ENCODE measurements around the gene GVQW3. TPM values are rescaled to one million over a fixed set of nuclear protein-coding genes. Genes with fewer than 3 reads are reported as not detected.

Gene GVQW3
- total and polyA plus RNA-seq, 2 donors (not counting 1 experiment from before 2014, with no cell fraction given) = 3.5 to 8.2 TPM

DNA sequence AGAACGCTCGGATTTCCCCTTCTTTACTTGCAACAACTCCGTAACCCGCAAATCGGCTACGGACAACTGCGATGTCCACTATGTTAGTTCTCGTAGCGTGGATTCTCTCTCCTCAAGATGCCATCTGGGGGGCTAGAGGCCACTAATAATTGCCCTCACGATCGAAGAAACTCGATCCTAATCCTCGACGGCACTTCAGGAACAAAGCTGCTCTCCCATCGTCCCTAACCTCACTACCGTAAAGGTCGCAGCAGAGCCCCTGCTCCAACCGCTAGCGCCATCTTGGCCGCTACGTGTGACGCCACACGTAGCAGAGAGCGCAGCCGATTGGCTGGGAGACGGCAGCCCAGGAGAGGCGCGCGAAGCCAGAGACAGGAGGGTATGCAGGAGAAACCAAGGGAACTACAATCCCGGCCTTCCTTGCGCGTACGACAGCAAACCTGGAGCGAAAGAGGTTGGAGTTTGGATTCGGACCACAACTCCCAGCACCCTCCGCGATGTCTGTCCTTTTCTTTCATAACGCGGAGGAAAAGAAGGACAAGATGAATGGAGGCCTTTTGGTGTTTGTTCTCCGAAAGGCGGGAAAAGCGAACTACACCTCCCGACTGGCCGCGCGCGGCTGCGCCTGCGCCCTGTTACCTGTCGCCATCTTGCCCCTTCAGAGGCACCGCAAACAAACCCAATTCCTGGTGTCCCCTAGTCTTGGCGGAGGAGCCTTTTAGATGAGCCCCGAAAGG lies 63.4 kb downstream of the GVQW3 start, which contains the start of gene EMSY:
Gene EMSY, plus strand, starts transcription at position 635 of the 737 bp plus-strand sequence. CDS start 1,921 bp downstream, outside the sequence.
- DNase-seq (peak; percentile 96), ATAC-seq (ENCODE audit: low read depth) (peak; percentile 97)
- ChIA-PET POLR2A (no interaction called here), CTCF (no interaction called here)
- H3K9me3 Mint-ChIP-seq (ENCODE audit: insufficient read depth) = no peaks in the 10 kb centered on the region
- Histone ChIP-seq H3K9me3 (ENCODE audit: control extremely low read depth in 1 of 3, control insufficient read depth in 2 of 3, insufficient read depth in 1 of 3, low read length in 2 of 3) (no peaks in the 10 kb centered on the region), H3K4me2 (replicated peaks; ENCODE audit: low read depth, low read length, poor library complexity, severe bottlenecking) (peak within 1 kb of the TSS; percentile 95), H3K36me3 (replicated peaks in 1 of 2; ENCODE audit: control extremely low read depth in 1 of 2, control insufficient read depth in 1 of 2, extremely low read depth in 1 of 2, insufficient read depth in 2 of 2, low read length in 1 of 2) (peaks cover 0 to 8% of the 10 kb centered on the region in 2 experiments), H3K4me1 (ENCODE audit: control insufficient read depth in 2 of 2, insufficient read depth in 2 of 2, low read length in 2 of 2) (peaks cover 19 to 23% of the 10 kb centered on the region in 2 donors), H3K4me3 (ENCODE audit: control extremely low read depth in 1 of 5, extremely low read depth in 1 of 5, insufficient read depth in 1 of 5, low read depth in 2 of 5, low read length in 4 of 5) (peak within 1 kb of the TSS; percentile 87 to 99 (median 97)), H3K27me3 (replicated peaks in 1 of 4; ENCODE audit: control extremely low read depth in 1 of 4, control insufficient read depth in 3 of 4, insufficient read depth in 4 of 4, low read length in 3 of 4) (no peaks in the 10 kb centered on the region), H3K27ac (ENCODE audit: low read length in 2 of 2) (peak within 1 kb of the TSS; percentile 80 to 86), H2AFZ (ENCODE audit: insufficient read depth, low read depth, low read length, poor library complexity, severe bottlenecking) (peak within 1 kb of the TSS; percentile 90), H4K20me1 (ENCODE audit: control insufficient read depth, insufficient read depth, low read length, poor library complexity, severe bottlenecking) (peaks cover 2% of the 10 kb centered on the region), H3K9ac (ENCODE audit: low read length) (peak within 1 kb of the TSS; percentile 92), H3K79me2 (ENCODE audit: control insufficient read depth, insufficient read depth, low read length) (peaks cover 40% of the 10 kb centered on the region)
- H3K27me3 Mint-ChIP-seq = no peaks in the 10 kb centered on the region
- TF ChIP-seq, protein P1, sequence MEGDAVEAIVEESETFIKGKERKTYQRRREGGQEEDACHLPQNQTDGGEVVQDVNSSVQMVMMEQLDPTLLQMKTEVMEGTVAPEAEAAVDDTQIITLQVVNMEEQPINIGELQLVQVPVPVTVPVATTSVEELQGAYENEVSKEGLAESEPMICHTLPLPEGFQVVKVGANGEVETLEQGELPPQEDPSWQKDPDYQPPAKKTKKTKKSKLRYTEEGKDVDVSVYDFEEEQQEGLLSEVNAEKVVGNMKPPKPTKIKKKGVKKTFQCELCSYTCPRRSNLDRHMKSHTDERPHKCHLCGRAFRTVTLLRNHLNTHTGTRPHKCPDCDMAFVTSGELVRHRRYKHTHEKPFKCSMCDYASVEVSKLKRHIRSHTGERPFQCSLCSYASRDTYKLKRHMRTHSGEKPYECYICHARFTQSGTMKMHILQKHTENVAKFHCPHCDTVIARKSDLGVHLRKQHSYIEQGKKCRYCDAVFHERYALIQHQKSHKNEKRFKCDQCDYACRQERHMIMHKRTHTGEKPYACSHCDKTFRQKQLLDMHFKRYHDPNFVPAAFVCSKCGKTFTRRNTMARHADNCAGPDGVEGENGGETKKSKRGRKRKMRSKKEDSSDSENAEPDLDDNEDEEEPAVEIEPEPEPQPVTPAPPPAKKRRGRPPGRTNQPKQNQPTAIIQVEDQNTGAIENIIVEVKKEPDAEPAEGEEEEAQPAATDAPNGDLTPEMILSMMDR (IDR thresholded peaks at IDR 0.05) = no peak
- TF ChIP-seq EZH2 (IDR thresholded peaks at IDR 0.05; ENCODE audit: borderline replicate concordance, insufficient read depth, low read depth, low read length, poor library complexity, severe bottlenecking) = no peak
- intact Hi-C loops (cut with micrococcal nuclease) = loop anchor here (1.0 to 10.0 kb wide), 7 partner anchors 63 to 1690 kb away; partner anchors contain the start of genes ALG8, DGAT2, GVQW3 and INTS4
- under 1% methylated on average over 51 of the region's 53 CpGs for WGBS (ENCODE audit: insufficient coverage)
- H3K4me3 Mint-ChIP-seq = peak within 1 kb of the TSS; percentile 96
- H3K4me1 Mint-ChIP-seq = peaks cover 35% of the 10 kb centered on the region
- peak within 1 kb of the TSS; percentile 98 for H3K27ac Mint-ChIP-seq

All from B cell (primary cell).